Trophoblast cell (in vitro differentiated cells and primary cell): Measurements from ENCODE around the gene SPATA2.

ENCODE experiments used
- DNase-seq, 2 donors: peaks; one replicate each; pipeline ENCODE4 v3.0.0-alpha.2; 2016
- H2AFZ ChIP-seq: 2 replicates; pipeline ENCODE4 v1.6.1; 2013; ENCODE audit warnings: low read length, moderate library complexity, mild to moderate bottlenecking; ENCODE audit not compliant: insufficient read depth, poor library complexity
- H2AK5ac ChIP-seq: 2 replicates; pipeline ENCODE4 v1.6.1; 2013; ENCODE audit warnings: mild to moderate bottlenecking, low read length
- H2BK120ac ChIP-seq: 2 replicates; pipeline ENCODE4 v1.6.1; 2013; ENCODE audit warnings: low read length, mild to moderate bottlenecking, moderate library complexity; ENCODE audit not compliant: insufficient read depth, poor library complexity
- H2BK12ac ChIP-seq: 2 replicates; pipeline ENCODE4 v1.6.1; 2013; ENCODE audit warnings: mild to moderate bottlenecking, low read length, moderate library complexity
- H2BK5ac ChIP-seq: 2 replicates; pipeline ENCODE4 v1.6.1; 2013; ENCODE audit warnings: low read length, low read depth, moderate library complexity, mild to moderate bottlenecking; ENCODE audit not compliant: poor library complexity
- H3K14ac ChIP-seq: 2 replicates; pipeline ENCODE4 v1.6.1; 2013; ENCODE audit warnings: mild to moderate bottlenecking, low read length
- H3K18ac ChIP-seq: 2 replicates; pipeline ENCODE4 v1.6.1; 2013; ENCODE audit warnings: mild to moderate bottlenecking, low read length
- H3K23ac ChIP-seq: 2 replicates; pipeline ENCODE4 v1.6.1; 2013; ENCODE audit warnings: low read length
- H3K27ac ChIP-seq: 2 replicates; pipeline ENCODE4 v1.5.1; 2013; ENCODE audit warnings: low read depth, mild to moderate bottlenecking, inconsistent platforms, low read length, moderate library complexity
- H3K27me3 ChIP-seq: 2 replicates; pipeline ENCODE4 v1.6.1; 2013; ENCODE audit warnings: inconsistent platforms, mild to moderate bottlenecking, low read length, moderate library complexity; ENCODE audit not compliant: insufficient read depth
- H3K36me3 ChIP-seq, 2 experiments: 1 replicate in 1 of 2; 2 replicates in 1 of 2; pipeline ENCODE4 v1.6.1; 2013; ENCODE audit warnings: low read length in 2 of 2, mild to moderate bottlenecking in 2 of 2, moderate library complexity in 1 of 2; ENCODE audit not compliant: insufficient read depth in 2 of 2, control insufficient read depth in 1 of 2
- H3K4ac ChIP-seq: 2 replicates; pipeline ENCODE4 v1.6.1; 2013; ENCODE audit warnings: low read depth, mild to moderate bottlenecking, low read length, moderate library complexity
- H3K4me1 ChIP-seq, 2 experiments: 1 replicate in 1 of 2; 2 replicates in 1 of 2; pipeline ENCODE4 v1.6.1; 2013; ENCODE audit warnings: low read length in 2 of 2, mild to moderate bottlenecking in 2 of 2, moderate library complexity in 1 of 2; ENCODE audit not compliant: insufficient read depth in 2 of 2, control insufficient read depth in 1 of 2
- H3K4me2 ChIP-seq: 2 replicates; pipeline ENCODE4 v1.6.1; 2013; ENCODE audit warnings: inconsistent platforms, mild to moderate bottlenecking, low read length, moderate library complexity
- H3K4me3 ChIP-seq: 2 replicates; pipeline ENCODE4 v1.5.1; 2013; ENCODE audit warnings: mild to moderate bottlenecking, low read depth, low read length, inconsistent platforms
- H3K79me1 ChIP-seq: one replicate; pipeline ENCODE4 v1.6.1; 2013; ENCODE audit warnings: low read length
- H3K79me2 ChIP-seq: 2 replicates; pipeline ENCODE4 v1.6.1; 2013; ENCODE audit warnings: low read length, mild to moderate bottlenecking; ENCODE audit not compliant: control insufficient read depth, insufficient read depth, poor library complexity
- H3K9ac ChIP-seq: 2 replicates; pipeline ENCODE4 v1.6.1; 2013; ENCODE audit warnings: mild to moderate bottlenecking, low read length
- H3K9me3 ChIP-seq: 2 replicates; pipeline ENCODE4 v1.6.1; 2013; ENCODE audit warnings: low read depth, mild to moderate bottlenecking, control low read depth, inconsistent platforms, low read length; ENCODE audit not compliant: insufficient read depth
- H4K12ac ChIP-seq: 2 replicates; pipeline ENCODE4 v1.6.1; 2013; ENCODE audit warnings: low read depth, mild to moderate bottlenecking, low read length, moderate library complexity
- H4K8ac ChIP-seq: 2 replicates; pipeline ENCODE4 v1.6.1; 2013; ENCODE audit warnings: low read depth, mild to moderate bottlenecking, low read length, moderate library complexity
- H4K91ac ChIP-seq: one replicate; pipeline ENCODE4 v1.6.1; 2013; ENCODE audit warnings: low read depth, mild to moderate bottlenecking, low read length, moderate library complexity
- WGBS: extraction: QIAGEN DNeasy Blood & Tissue Kit; methylation state at CpG from one replicate; pipeline ENCODE4 v1.1.7; 2013; ENCODE audit warnings: missing lambda C conversion rate; ENCODE audit not compliant: insufficient read length, insufficient coverage; ENCODE audit errors: extremely low coverage; 5-methylcytosine and 5-hydroxymethylcytosine counted together

SPATA2 gene

DNA sequence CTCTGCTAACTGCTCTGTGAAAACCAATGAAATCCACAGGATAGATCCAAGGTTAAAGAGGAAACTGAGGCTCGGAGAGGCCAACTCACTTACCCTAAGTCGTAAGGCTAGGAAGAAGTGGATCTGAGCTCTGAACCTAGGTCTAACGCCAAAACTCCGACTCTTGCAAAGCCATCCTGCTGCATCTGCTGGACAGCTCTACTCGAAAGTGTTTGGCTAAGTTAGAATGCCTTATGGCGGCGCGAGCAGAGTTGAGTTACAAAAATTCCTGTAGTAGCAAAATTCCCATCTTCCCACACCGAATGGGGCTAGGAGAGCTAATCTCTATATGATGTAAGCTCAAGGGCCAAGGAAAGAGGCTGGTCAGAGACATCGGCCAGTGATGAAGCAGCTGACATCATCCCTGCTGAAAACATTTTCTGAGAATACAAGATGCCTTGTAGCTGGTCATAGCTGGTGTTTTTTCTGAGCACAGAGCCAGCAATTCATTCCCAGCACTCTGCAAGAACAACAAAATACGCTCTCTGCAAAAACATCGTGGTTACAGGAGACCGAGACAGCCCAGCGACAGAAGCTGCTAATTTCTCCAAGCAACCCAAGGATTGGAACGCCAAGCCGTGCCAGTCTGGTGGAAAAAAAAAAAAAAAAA is 1.8 kb downstream of the SPATA2 start:
- Histone ChIP-seq H3K9me3 (no peaks in the 10 kb centered on the region), H3K36me3 (peaks cover 10 to 11% of the 10 kb centered on the region in 2 experiments), H3K4me2 (no peak overlapping the region), H4K91ac (no peak overlapping the region), H3K79me1 (peaks cover 7% of the 10 kb centered on the region), H2AK5ac (no peak overlapping the region), H3K27me3 (no peaks in the 10 kb centered on the region), H3K27ac (no peak overlapping the region), H4K12ac (no peak overlapping the region), H3K18ac (no peak overlapping the region), H3K14ac (no peak overlapping the region), H2BK5ac (no peak overlapping the region), H4K8ac (no peak overlapping the region), H3K4me1 (peaks cover 6 to 9% of the 10 kb centered on the region in 2 experiments), H2BK120ac (no peak overlapping the region), H2BK12ac (no peak overlapping the region), H3K23ac (no peak overlapping the region), H3K4me3 (no peak overlapping the region), H3K79me2 (peaks cover 8% of the 10 kb centered on the region), H2AFZ (no peak overlapping the region), H3K9ac (no peak overlapping the region), H3K4ac (peak overlapping the region; percentile 52)
- WGBS = no CpG with 5 or more reads among the region's 16 CpGs
- no peak for DNase-seq

DNA sequence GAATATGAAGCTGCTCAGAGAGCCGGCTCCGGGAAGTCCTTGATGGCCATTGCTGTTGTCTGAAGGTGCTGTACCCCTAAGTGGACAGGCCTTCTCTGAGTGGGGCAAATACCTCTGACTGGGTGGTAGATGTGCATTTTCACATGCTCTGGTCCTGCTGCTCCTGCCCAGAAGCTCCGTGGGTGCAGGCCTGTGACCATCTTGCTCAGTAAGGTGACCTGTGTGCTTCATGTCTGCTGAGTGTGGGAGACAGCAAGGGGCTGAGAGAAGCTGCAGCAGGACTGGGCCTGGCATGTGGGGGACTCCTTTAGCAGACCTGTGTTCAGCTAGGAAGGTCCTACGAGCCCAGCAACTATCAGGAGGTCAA is 5.0 kb downstream of the SPATA2 start:
- Histone ChIP-seq H3K9me3 (no peaks in the 10 kb centered on the region), H4K12ac (no peak overlapping the region), H3K79me2 (peaks cover 6% of the 10 kb centered on the region), H2AK5ac (no peak overlapping the region), H2AFZ (no peak overlapping the region), H3K9ac (no peak overlapping the region), H3K23ac (no peak overlapping the region), H3K27me3 (no peaks in the 10 kb centered on the region), H3K4me2 (no peak overlapping the region), H3K4ac (no peak overlapping the region), H4K8ac (no peak overlapping the region), H2BK120ac (no peak overlapping the region), H4K91ac (no peak overlapping the region), H2BK12ac (no peak overlapping the region), H3K79me1 (peaks cover 4% of the 10 kb centered on the region), H3K14ac (no peak overlapping the region), H3K36me3 (peaks cover 37 to 39% of the 10 kb centered on the region in 2 experiments), H3K4me3 (no peak overlapping the region), H3K4me1 (peaks cover 4 to 9% of the 10 kb centered on the region in 2 experiments), H2BK5ac (no peak overlapping the region), H3K18ac (no peak overlapping the region), H3K27ac (no peak overlapping the region)
- WGBS = no CpG with 5 or more reads among the region's 4 CpGs
- DNase-seq = no peak

DNA sequence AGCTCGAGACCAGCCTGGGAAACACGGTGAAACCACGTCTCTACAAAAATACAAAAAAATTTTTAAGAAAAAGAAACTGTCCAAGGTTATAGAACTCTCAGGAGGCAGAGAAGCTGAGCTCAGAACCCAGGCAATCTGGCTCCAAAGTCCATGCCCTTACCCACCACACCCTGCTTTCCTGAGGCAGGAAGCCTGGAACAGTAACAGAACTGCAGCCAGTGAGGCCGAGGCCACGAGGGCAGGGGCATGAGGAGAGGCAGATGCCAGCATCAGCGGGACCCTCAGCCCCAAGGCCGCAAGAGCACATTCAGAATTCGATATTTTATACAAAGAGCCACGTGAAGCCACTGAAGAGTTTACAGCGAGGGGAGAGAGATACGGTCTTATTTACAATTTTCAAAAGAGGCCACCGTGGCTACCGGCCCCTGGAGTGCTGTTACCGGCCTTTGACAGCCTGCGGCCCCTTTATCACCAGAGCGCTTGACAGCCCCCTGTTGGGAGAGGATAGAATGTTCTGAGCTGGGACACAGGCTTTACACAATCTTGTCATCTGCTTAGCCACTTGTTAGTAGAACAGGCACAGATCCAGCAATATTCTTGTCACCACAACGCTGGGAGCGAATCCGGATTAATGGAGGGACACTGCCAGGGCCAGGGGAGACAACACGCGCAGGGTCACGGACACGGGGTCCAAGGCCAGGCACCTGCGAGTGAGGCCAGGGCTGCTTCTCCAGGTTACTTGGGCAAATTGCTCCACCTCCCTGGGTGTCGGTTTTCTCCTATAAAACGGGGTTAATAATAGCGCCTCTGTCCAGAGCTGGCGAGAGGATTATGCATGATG is 5.6 kb downstream of the SPATA2 start:
- Histone ChIP-seq H3K4me1 (peaks cover 4 to 7% of the 10 kb centered on the region in 2 experiments), H3K18ac (no peak overlapping the region), H3K79me2 (peaks cover under 1% of the 10 kb centered on the region), H3K9ac (no peak overlapping the region), H4K12ac (no peak overlapping the region), H3K4me3 (no peak overlapping the region), H3K14ac (no peak overlapping the region), H3K27me3 (no peaks in the 10 kb centered on the region), H2AFZ (no peak overlapping the region), H2BK5ac (no peak overlapping the region), H4K91ac (no peak overlapping the region), H2BK120ac (no peak overlapping the region), H3K9me3 (no peaks in the 10 kb centered on the region), H3K23ac (no peak overlapping the region), H3K36me3 (peaks cover 43 to 45% of the 10 kb centered on the region in 2 experiments), H2BK12ac (no peak overlapping the region), H3K4ac (no peak overlapping the region), H4K8ac (no peak overlapping the region), H2AK5ac (no peak overlapping the region), H3K27ac (no peak overlapping the region), H3K4me2 (no peak overlapping the region), H3K79me1 (no peaks in the 10 kb centered on the region)
- WGBS = no CpG with 5 or more reads among the region's 28 CpGs
- DNase-seq = no peak

DNA sequence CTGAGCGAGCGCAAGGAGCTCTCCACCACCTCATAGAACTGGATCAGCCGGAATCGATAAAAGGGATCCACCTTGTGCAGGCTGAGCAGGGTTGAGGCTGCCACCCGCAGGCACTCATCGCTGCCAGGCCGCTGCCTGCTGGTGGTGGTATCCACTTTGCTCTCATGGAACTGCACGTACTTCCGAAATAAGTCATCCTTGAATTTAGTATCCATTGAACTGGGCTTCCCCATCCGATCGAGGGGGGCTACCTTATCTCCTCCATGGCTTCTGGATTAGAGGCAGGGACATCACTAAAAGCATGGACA is 7.1 kb downstream of the SPATA2 start:
- H2BK5ac ChIP-seq = no peak overlapping the region
- no peaks in the 10 kb centered on the region for H3K9me3 ChIP-seq
- H3K4me1 ChIP-seq = no peaks in the 10 kb centered on the region
- H2BK12ac ChIP-seq = no peak overlapping the region
- no peak for DNase-seq
- H4K12ac ChIP-seq = no peak overlapping the region
- H2AFZ ChIP-seq = no peak overlapping the region
- H3K27me3 ChIP-seq = no peaks in the 10 kb centered on the region
- no peak overlapping the region for H3K4me3 ChIP-seq
- H3K9ac ChIP-seq = no peak overlapping the region
- H3K4ac ChIP-seq = no peak overlapping the region
- no peaks in the 10 kb centered on the region for H3K79me1 ChIP-seq
- H3K14ac ChIP-seq = no peak overlapping the region
- no peak overlapping the region for H4K8ac ChIP-seq
- WGBS = no CpG with 5 or more reads among the region's 11 CpGs
- no peak overlapping the region for H4K91ac ChIP-seq
- H3K79me2 ChIP-seq = no peaks in the 10 kb centered on the region
- no peak overlapping the region for H3K4me2 ChIP-seq
- no peak overlapping the region for H3K27ac ChIP-seq
- no peak overlapping the region for H2BK120ac ChIP-seq
- peaks cover 46 to 52% of the 10 kb centered on the region in 2 experiments for H3K36me3 ChIP-seq
- no peak overlapping the region for H3K23ac ChIP-seq
- H3K18ac ChIP-seq = no peak overlapping the region
- no peak overlapping the region for H2AK5ac ChIP-seq
